SK-N-SH treated with all-trans-retinoic acid at 6 μM for 48 hours (cell line): Measurements from ENCODE around the gene EVX1.

Experiments used
- ATAC-seq: fragments of 200-7000 bp; cut with Tn5 transposase; 3 replicates; pipeline ENCODE4 v1.9.1; 2020; ENCODE audit warnings: mild to moderate bottlenecking, moderate library complexity
- ARNTL ChIP-seq: fragments of 450-650 bp; formaldehyde crosslinking; IDR thresholded peaks from 2 replicates; pipeline ENCODE4 v1.5.0; 2020; ENCODE audit warnings: low read depth, mild to moderate bottlenecking, moderate library complexity, borderline replicate concordance
- BACH2 ChIP-seq: fragments of 250-450 bp; sonication (Bioruptor Pico); IDR thresholded peaks from 2 replicates; pipeline ENCODE4 v1.9.0; 2021; ENCODE audit warnings: mild to moderate bottlenecking, borderline replicate concordance
- CSDC2 ChIP-seq: fragments of 250-450 bp; sonication (Bioruptor Pico); IDR thresholded peaks from 2 replicates; pipeline ENCODE4 v1.5.0; 2020; ENCODE audit warnings: mild to moderate bottlenecking, moderate library complexity
- CSRNP3 ChIP-seq: fragments of 250-450 bp; sonication (Bioruptor Pico); IDR thresholded peaks from 2 replicates; pipeline ENCODE4 v1.5.1; 2021; ENCODE audit warnings: mild to moderate bottlenecking, moderate library complexity
- ESRRG ChIP-seq: fragments of 250-450 bp; sonication (Bioruptor Pico); IDR thresholded peaks from 2 replicates; pipeline ENCODE4 v1.6.1; 2021; ENCODE audit warnings: mild to moderate bottlenecking
- GLIS3 ChIP-seq: fragments of 250-450 bp; sonication (Bioruptor Pico); IDR thresholded peaks from 2 replicates; pipeline ENCODE4 v1.5.0; 2020; ENCODE audit warnings: mild to moderate bottlenecking, moderate library complexity
- ISL1 ChIP-seq: fragments of 250-450 bp; sonication (Bioruptor Pico); IDR thresholded peaks from 2 replicates; pipeline ENCODE4 v2.1.2; 2022; ENCODE audit warnings: mild to moderate bottlenecking, moderate library complexity
- OSR1 ChIP-seq: fragments of 250-450 bp; sonication (Bioruptor Pico); IDR thresholded peaks from 2 replicates; pipeline ENCODE4 v1.8.0; 2022; ENCODE audit warnings: moderate library complexity, mild to moderate bottlenecking, inconsistent platforms
- PATZ1 ChIP-seq: fragments of 250-450 bp; sonication (Bioruptor Pico); IDR thresholded peaks from 2 replicates; pipeline ENCODE4 v1.8.0; 2020; ENCODE audit warnings: mild to moderate bottlenecking, moderate library complexity, borderline replicate concordance
- POU6F1 ChIP-seq: fragments of 250-450 bp; sonication (Bioruptor Pico); IDR thresholded peaks from 2 replicates; pipeline ENCODE4 v1.8.0; 2021; ENCODE audit warnings: low read depth, mild to moderate bottlenecking, moderate library complexity, borderline replicate concordance
- RARB ChIP-seq: fragments of 250-450 bp; sonication (Bioruptor Pico); IDR thresholded peaks from 2 replicates; pipeline ENCODE4 v1.8.0; 2021; ENCODE audit warnings: mild to moderate bottlenecking, moderate library complexity
- SNAI2 ChIP-seq: fragments of 250-450 bp; sonication (Bioruptor Pico); IDR thresholded peaks from 2 replicates; pipeline ENCODE4 v1.5.0; 2020; ENCODE audit warnings: mild to moderate bottlenecking, moderate library complexity
- TCF4 ChIP-seq: fragments of 250-450 bp; sonication (Bioruptor Pico); IDR thresholded peaks from 2 replicates; pipeline ENCODE4 v1.8.0; 2021; ENCODE audit warnings: mild to moderate bottlenecking, moderate library complexity, borderline replicate concordance
- TOX ChIP-seq: fragments of 250-450 bp; sonication (Bioruptor Pico); IDR thresholded peaks from 2 replicates; pipeline ENCODE4 v1.8.0; 2021; ENCODE audit warnings: mild to moderate bottlenecking, moderate library complexity, borderline replicate concordance
- TSHZ2 ChIP-seq: fragments of 250-450 bp; sonication (Bioruptor Pico); IDR thresholded peaks from 2 replicates; pipeline ENCODE4 v1.5.0; 2020; ENCODE audit warnings: mild to moderate bottlenecking, moderate library complexity
- ZFP3 ChIP-seq: fragments of 250-450 bp; sonication (Bioruptor Pico); IDR thresholded peaks from 2 replicates; pipeline ENCODE4 v1.5.0; 2020; ENCODE audit warnings: mild to moderate bottlenecking, moderate library complexity
- ZFP30 ChIP-seq: fragments of 450-650 bp; formaldehyde crosslinking; IDR thresholded peaks from 2 replicates; pipeline ENCODE4 v1.5.0; 2022; ENCODE audit warnings: mild to moderate bottlenecking, moderate library complexity
- ZNF565 ChIP-seq: fragments of 450-650 bp; formaldehyde crosslinking; conservative IDR thresholded peaks from 2 replicates; pipeline ENCODE4 v1.5.0; 2020; ENCODE audit warnings: low read depth, mild to moderate bottlenecking, moderate library complexity
- ZNF8 ChIP-seq: fragments of 450-650 bp; formaldehyde crosslinking; IDR thresholded peaks from 2 replicates; pipeline ENCODE4 v1.5.0; 2020; ENCODE audit warnings: mild to moderate bottlenecking, moderate library complexity

Gene EVX1

GRCh38 chr7:27235387-27236311 lies 7.0 kb upstream of the EVX1 start:
- ATAC-seq = peak; percentile 42
- TF ChIP-seq CSDC2 (0 out of 2 replicates have a peak, but pooled peaks have one; percentile 25), ARNTL (CRISPR knock-in tag) (no peak)
- TF ChIP-seq, all 23 proteins: peak for 1

- TF ChIP-seq GLIS3 (CRISPR knock-in tag) (no peak), TSHZ2 (CRISPR knock-in tag) (no peak), ZFP3 (CRISPR knock-in tag) (no peak), POU6F1 (no peak), ISL1 (CRISPR knock-in tag) (no peak), ARNTL (CRISPR knock-in tag) (no peak), SNAI2 (CRISPR knock-in tag) (no peak), ESRRG (no peak)
- ATAC-seq = no peak
These were observed 4.8 kb upstream of the EVX1 start for GRCh38 chr7:27237735-27238334.

- no peak for ATAC-seq
- TF ChIP-seq ZNF565 (CRISPR knock-in tag) = no peak
- TF ChIP-seq TCF4 (CRISPR knock-in tag) = no peak
- no peak for TF ChIP-seq BACH2
- TF ChIP-seq CSDC2 = no peak
- TF ChIP-seq POU6F1 = no peak
- TF ChIP-seq TSHZ2 (CRISPR knock-in tag) = no peak
These were observed 3.6 kb upstream of the EVX1 start for GRCh38 chr7:27238979-27239386.

- ATAC-seq = peak; percentile 32
- TF ChIP-seq ZFP30 (CRISPR knock-in tag) = no peak
- no peak for TF ChIP-seq TOX (CRISPR knock-in tag)
- no peak for TF ChIP-seq ZNF8 (CRISPR knock-in tag)
- TF ChIP-seq TCF4 (CRISPR knock-in tag) = no peak
- TF ChIP-seq ISL1 (CRISPR knock-in tag) = no peak
- TF ChIP-seq CSRNP3 (CRISPR knock-in tag) = no peak
- no peak for TF ChIP-seq PATZ1 (CRISPR knock-in tag)
- no peak for TF ChIP-seq CSDC2
- no peak for TF ChIP-seq SNAI2 (CRISPR knock-in tag)
- no peak for TF ChIP-seq POU6F1
- no peak for TF ChIP-seq RARB (CRISPR knock-in tag)
- no peak for TF ChIP-seq GLIS3 (CRISPR knock-in tag)
- TF ChIP-seq OSR1 (CRISPR knock-in tag) = no peak
These were observed 3.1 kb upstream of the EVX1 start for GRCh38 chr7:27239387-27240014.
